Peyer's patch (tissue), 4 donors: ENCODE results near the gene MRTO4. TPM values are rescaled to one million over a fixed set of nuclear protein-coding genes. Genes with fewer than 3 reads are reported as not detected.

ENCODE experiments used
- DNase-seq, 3 donors: peaks; one replicate each; pipeline ENCODE4 v3.0.0-alpha.2; 2017 to 2019
- H3K27ac ChIP-seq, 4 donors: fragments of 200-600 bp; sonication (generic); one replicate each; pipeline ENCODE4 v1.5.1; 2016 to 2019
- H3K27me3 ChIP-seq, 2 donors: fragments of 200-600 bp; sonication (generic); one replicate each; pipeline ENCODE4 v1.5.1; 2019
- H3K36me3 ChIP-seq, 3 donors: fragments of 200-600 bp; sonication (generic); one replicate each; pipeline ENCODE4 v1.5.1; 2016 to 2019
- H3K4me1 ChIP-seq, 4 donors: fragments of 200-600 bp; sonication (generic); one replicate each; pipeline ENCODE4 v1.5.1; 2016 to 2019
- H3K4me3 ChIP-seq, 4 donors: fragments of 200-600 bp; sonication (generic); 1 replicate in 3 of 4; 2 replicates in 1 of 4; pipeline ENCODE4 v1.5.1; 2016 to 2019; ENCODE audit warnings: mild to moderate bottlenecking in 1 of 4
- H3K9me3 ChIP-seq, 4 donors: fragments of 200-600 bp; sonication (generic); one replicate each; pipeline ENCODE4 v1.5.1; 2016 to 2019; ENCODE audit warnings: mild to moderate bottlenecking in 1 of 4
- CTCF ChIP-seq, 6 experiments: fragments of 450-650 bp in 4 of 6; fragments of 200-600 bp in 2 of 6; sonication (generic) in 1 of 6; IDR thresholded peaks; one replicate each; pipeline ENCODE4 v1.5.1; 2017 to 2019; ENCODE audit warnings: antibody characterized with exemption in 6 of 6, mild to moderate bottlenecking in 3 of 6, moderate library complexity in 1 of 6
- POLR2A ChIP-seq, 2 donors: fragments of 450-650 bp; IDR thresholded peaks; one replicate each; pipeline ENCODE4 v1.5.1; 2017; ENCODE audit warnings: antibody characterized with exemption in 2 of 2, mild to moderate bottlenecking in 2 of 2, moderate library complexity in 2 of 2
- total RNA-seq, 4 donors: library from RNA; depleted of rRNA; stranded (reverse); fragments of >200 nt; gene quantifications; one replicate each; pipeline ENCODE4 v1.1.0, GENCODE V29; 2016

Gene MRTO4
- total RNA-seq, 4 donors from 2014 or later = 9.8 to 26.4 (median 12.1) TPM

GRCh38 chr1:19205845-19206244 is 45.8 kb upstream of the MRTO4 start:
- H3K9me3 ChIP-seq = no peaks in the 10 kb centered on the region
- TF ChIP-seq POLR2A (IDR thresholded peaks at IDR 0.05) = no peak
- no peak for TF ChIP-seq CTCF (IDR thresholded peaks at IDR 0.05)
- H3K4me1 ChIP-seq = peaks cover 0 to 69% (median 5%) of the 10 kb centered on the region in 4 donors
- H3K36me3 ChIP-seq = no peaks in the 10 kb centered on the region
- no peak overlapping the region for H3K27ac ChIP-seq
- DNase-seq = no peak
- H3K27me3 ChIP-seq = no peaks in the 10 kb centered on the region
- H3K4me3 ChIP-seq = no peak overlapping the region

- no peaks in the 10 kb centered on the region for H3K27me3 ChIP-seq
- H3K9me3 ChIP-seq = no peaks in the 10 kb centered on the region
- H3K4me1 ChIP-seq = peaks cover 0 to 75% (median 5%) of the 10 kb centered on the region in 4 donors
- no peak for TF ChIP-seq POLR2A (IDR thresholded peaks at IDR 0.05)
- TF ChIP-seq CTCF (IDR thresholded peaks at IDR 0.05) = no peak
- no peak overlapping the region for H3K4me3 ChIP-seq
- H3K27ac ChIP-seq = no peak overlapping the region
- no peaks in the 10 kb centered on the region for H3K36me3 ChIP-seq
- no peak for DNase-seq
These were observed 44.7 kb upstream of the MRTO4 start for GRCh38 chr1:19206947-19207346.

GRCh38 chr1:19208710-19209438 is 42.7 kb upstream of the MRTO4 start:
- Histone ChIP-seq H3K27me3 (no peaks in the 10 kb centered on the region), H3K4me3 (peak overlapping the region; percentile 82 to 96 (median 89)), H3K9me3 (no peaks in the 10 kb centered on the region), H3K27ac (peak overlapping the region; percentile 90 to 97 (median 95)), H3K4me1 (peaks cover 0 to 67% (median 5%) of the 10 kb centered on the region in 4 donors), H3K36me3 (peaks cover 0 to under 1% (median 0%) of the 10 kb centered on the region in 3 donors)
- TF ChIP-seq CTCF (IDR thresholded peaks at IDR 0.05) (no peak), POLR2A (IDR thresholded peaks at IDR 0.05) (no peak)
- DNase-seq = no peak

- peaks cover 0 to 3% (median 0%) of the 10 kb centered on the region in 3 donors for H3K36me3 ChIP-seq
- peak in 2 of 3 donors; percentile 51 to 67 for DNase-seq
- H3K27ac ChIP-seq = peak overlapping the region; percentile 90 to 97 (median 95)
- TF ChIP-seq POLR2A (IDR thresholded peaks at IDR 0.05) = no peak
- no peak for TF ChIP-seq CTCF (IDR thresholded peaks at IDR 0.05)
- H3K4me1 ChIP-seq = peaks cover 0 to 62% (median 5%) of the 10 kb centered on the region in 4 donors
- H3K4me3 ChIP-seq = peak overlapping the region; percentile 82 to 96 (median 89)
- H3K9me3 ChIP-seq = no peaks in the 10 kb centered on the region
- no peaks in the 10 kb centered on the region for H3K27me3 ChIP-seq
These were observed 42.1 kb upstream of the MRTO4 start for GRCh38 chr1:19209439-19209989.

GRCh38 chr1:19209990-19210771 is 41.4 kb upstream of the MRTO4 start, which contains the start of gene UBR4:
Gene UBR4, minus strand, starts transcription at chr1:19210266. Its CDS starts 18 bp downstream, at chr1:19210248.
- Histone ChIP-seq H3K27ac (peak within 1 kb of the TSS; percentile 90 to 97 (median 95)), H3K27me3 (no peaks in the 10 kb centered on the region), H3K9me3 (no peaks in the 10 kb centered on the region), H3K4me3 (peak within 1 kb of the TSS; percentile 82 to 96 (median 89)), H3K36me3 (peaks cover 0 to 3% (median 0%) of the 10 kb centered on the region in 3 donors), H3K4me1 (peaks cover 0 to 56% (median 5%) of the 10 kb centered on the region in 4 donors)
- TF ChIP-seq CTCF (IDR thresholded peaks at IDR 0.05) (peak in 2 of 6 experiments; percentile 14 to 17), POLR2A (IDR thresholded peaks at IDR 0.05) (peak; percentile 84 to 95)
- peak; percentile 94 to 98 (median 97) for DNase-seq
